Hepatocyte (in vitro differentiated cells): Measurements from ENCODE around the gene SLMAP. TPM values are rescaled to one million over a fixed set of nuclear protein-coding genes. Genes with fewer than 3 reads are reported as not detected.

ENCODE experiments used
- DNase-seq: peaks from one replicate; pipeline ENCODE4 v3.0.0-alpha.2; 2016; ENCODE audit warnings: low spot score
- H2AFZ ChIP-seq: fragments of 200-600 bp; sonication (generic); 2 replicates; pipeline ENCODE4 v1.6.0; 2016; ENCODE audit warnings: antibody characterized with exemption, mild to moderate bottlenecking
- H3K27ac ChIP-seq: fragments of 200-600 bp; sonication (generic); 2 replicates; pipeline ENCODE4 v1.5.1; 2016; ENCODE audit warnings: mild to moderate bottlenecking
- H3K27me3 ChIP-seq: fragments of 200-600 bp; sonication (generic); 2 replicates; pipeline ENCODE4 v1.6.1; 2016
- H3K36me3 ChIP-seq: fragments of 200-600 bp; sonication (generic); replicated peaks from 2 replicates; pipeline ENCODE4 v1.5.1; 2016; ENCODE audit warnings: low read depth; ENCODE audit not compliant: insufficient read depth
- H3K4me1 ChIP-seq: fragments of 200-600 bp; sonication (generic); 2 replicates; pipeline ENCODE4 v1.5.1; 2016; ENCODE audit warnings: mild to moderate bottlenecking, moderate library complexity; ENCODE audit not compliant: insufficient read depth
- H3K4me2 ChIP-seq: fragments of 200-600 bp; sonication (generic); 2 replicates; pipeline ENCODE4 v1.6.0; 2016
- H3K4me3 ChIP-seq: fragments of 200-600 bp; sonication (generic); 2 replicates; pipeline ENCODE4 v1.5.1; 2016; ENCODE audit warnings: mild to moderate bottlenecking
- H3K79me2 ChIP-seq: fragments of 200-600 bp; sonication (generic); 2 replicates; pipeline ENCODE4 v1.6.0; 2017; ENCODE audit warnings: mild to moderate bottlenecking
- H3K9me2 ChIP-seq: fragments of 200-600 bp; sonication (generic); replicated peaks from 2 replicates; pipeline ENCODE4 v1.6.0; 2017; ENCODE audit warnings: mild to moderate bottlenecking; ENCODE audit not compliant: insufficient read depth
- H3K9me3 ChIP-seq: fragments of 200-600 bp; sonication (generic); 2 replicates; pipeline ENCODE4 v1.5.1; 2016; ENCODE audit warnings: low read depth, mild to moderate bottlenecking
- H4K20me1 ChIP-seq: fragments of 200-600 bp; sonication (generic); 2 replicates; pipeline ENCODE4 v1.6.0; 2016; ENCODE audit warnings: mild to moderate bottlenecking; ENCODE audit not compliant: insufficient read depth, poor library complexity, severe bottlenecking
- CTCF ChIP-seq: fragments of 200-600 bp; sonication (generic); IDR thresholded peaks from 2 replicates; pipeline ENCODE4 v1.5.1; 2016; ENCODE audit warnings: antibody characterized with exemption, mild to moderate bottlenecking; ENCODE audit not compliant: poor library complexity
- EZH2 ChIP-seq: fragments of 200-600 bp; sonication (generic); IDR thresholded peaks from 2 replicates; pipeline ENCODE4 v1.6.1; 2016; ENCODE audit warnings: antibody characterized with exemption, mild to moderate bottlenecking, borderline replicate concordance
- EZH2phosphoT487 ChIP-seq: fragments of 200-600 bp; sonication (generic); IDR thresholded peaks from one replicate; pipeline ENCODE4 v1.6.1; 2018; ENCODE audit warnings: antibody characterized with exemption, mild to moderate bottlenecking, low read depth, moderate library complexity; ENCODE audit not compliant: unreplicated experiment, severe bottlenecking
- WGBS: methylation state at CpG from one replicate; pipeline ENCODE4 v1.1.6; 2016; ENCODE audit warnings: low lambda C conversion rate; ENCODE audit errors: missing lambda C conversion rate; 5-methylcytosine and 5-hydroxymethylcytosine counted together
- polyA plus RNA-seq: library from polyadenylated mRNA; unstranded; fragments of >200 nt; fragmentation: Nextera tagmentation; extraction: Ambion mirVana; gene quantifications from 2 replicates; pipeline ENCODE4 v1.2.1, GENCODE V29; 2016
- total RNA-seq: library from RNA; depleted of rRNA; stranded (reverse); fragments of >200 nt; gene quantifications from 2 replicates; pipeline ENCODE4 v1.2.3, GENCODE V29; 2014

The SLMAP gene
- total and polyA plus RNA-seq, 2 experiments from 2014 or later: 22.8 to 46.0 TPM

DNA sequence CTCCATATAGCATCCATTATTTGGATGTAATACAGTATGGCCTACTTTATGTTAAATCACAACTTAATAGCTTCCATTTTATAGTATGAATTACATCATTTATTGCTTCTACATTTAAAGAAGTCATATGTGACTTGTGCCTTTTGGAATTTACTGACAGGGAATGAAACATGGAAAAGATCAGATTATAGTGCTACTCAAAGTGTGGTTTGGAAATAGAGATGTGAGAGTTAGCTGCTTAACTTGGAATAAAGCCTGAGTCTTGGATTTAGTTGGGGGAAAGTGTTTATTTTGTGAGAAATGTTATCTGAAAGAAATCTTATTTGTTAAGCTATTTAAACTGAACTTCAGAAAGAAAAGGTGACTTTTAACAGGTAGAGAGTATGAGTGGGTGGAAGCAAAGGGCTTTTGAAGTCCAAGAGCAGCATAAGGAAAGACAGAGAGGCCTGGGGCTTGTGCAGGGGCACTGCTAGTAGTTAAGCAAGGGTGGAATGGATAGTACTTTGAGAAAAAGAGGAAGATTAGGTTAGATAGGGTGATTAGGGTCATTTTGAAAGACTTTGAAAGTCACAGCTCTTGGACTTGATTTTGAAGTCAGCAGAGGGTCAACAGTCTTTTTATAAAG lies 60.5 kb downstream of the SLMAP start:
- Histone ChIP-seq H3K4me1 (peaks cover 11% of the 10 kb centered on the region), H3K4me2 (no peak overlapping the region), H3K27me3 (no peaks in the 10 kb centered on the region), H2AFZ (no peak overlapping the region), H3K79me2 (peaks cover 98% of the 10 kb centered on the region), H3K36me3 (no peaks in the 10 kb centered on the region), H3K9me2 (no peaks in the 10 kb centered on the region), H3K4me3 (no peak overlapping the region), H4K20me1 (peaks cover 28% of the 10 kb centered on the region), H3K9me3 (no peaks in the 10 kb centered on the region), H3K27ac (no peak overlapping the region)
- no peak for TF ChIP-seq CTCF
- no peak for TF ChIP-seq EZH2phosphoT487
- TF ChIP-seq EZH2: no peak
- DNase-seq: no peak

DNA sequence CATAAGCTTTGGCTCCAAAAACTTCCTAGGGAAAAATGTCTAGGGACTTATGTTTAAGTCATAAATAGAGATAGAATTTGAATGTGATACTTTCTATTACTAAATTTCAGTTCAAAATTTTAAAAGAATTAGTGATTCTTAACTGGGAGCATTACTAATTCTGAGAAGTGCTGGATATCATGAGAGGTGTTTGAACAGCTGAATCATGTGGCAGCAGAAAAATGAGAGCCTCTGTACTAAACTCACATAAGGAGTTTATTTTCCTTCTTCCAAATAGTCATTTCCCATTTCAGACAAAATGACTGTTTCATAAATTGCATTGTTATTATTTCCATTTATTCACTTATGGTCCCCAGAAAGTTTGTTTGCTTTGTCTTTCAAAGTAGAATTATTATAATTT lies 62.7 kb downstream of the SLMAP start:
- DNase-seq: no peak
- Histone ChIP-seq H3K4me3 (no peak overlapping the region), H3K79me2 (peaks cover 87% of the 10 kb centered on the region), H2AFZ (no peak overlapping the region), H4K20me1 (peaks cover 28% of the 10 kb centered on the region), H3K4me2 (no peak overlapping the region), H3K9me2 (no peaks in the 10 kb centered on the region), H3K27ac (no peak overlapping the region), H3K27me3 (no peaks in the 10 kb centered on the region), H3K36me3 (no peaks in the 10 kb centered on the region), H3K9me3 (no peaks in the 10 kb centered on the region), H3K4me1 (peaks cover 11% of the 10 kb centered on the region)
- TF ChIP-seq EZH2: no peak
- TF ChIP-seq CTCF: no peak
- TF ChIP-seq EZH2phosphoT487: no peak

- H2AFZ ChIP-seq: no peak overlapping the region
- H3K9me2 ChIP-seq: no peaks in the 10 kb centered on the region
- no peak overlapping the region for H3K4me3 ChIP-seq
- H3K9me3 ChIP-seq: no peaks in the 10 kb centered on the region
- H3K4me1 ChIP-seq: peaks cover 11% of the 10 kb centered on the region
- 74% methylated on average over 6 of the region's 6 CpGs for WGBS
- H3K27ac ChIP-seq: no peak overlapping the region
- H3K79me2 ChIP-seq: peaks cover 83% of the 10 kb centered on the region
- peaks cover 24% of the 10 kb centered on the region for H4K20me1 ChIP-seq
- H3K36me3 ChIP-seq: no peaks in the 10 kb centered on the region
- peak; percentile 8 for DNase-seq
- TF ChIP-seq EZH2: no peak
- TF ChIP-seq EZH2phosphoT487: no peak
- TF ChIP-seq CTCF: no peak
- no peaks in the 10 kb centered on the region for H3K27me3 ChIP-seq
- H3K4me2 ChIP-seq: no peak overlapping the region
Measured at GRCh38 chr3:57820479-57820878, 64.4 kb downstream of the SLMAP start.

DNA sequence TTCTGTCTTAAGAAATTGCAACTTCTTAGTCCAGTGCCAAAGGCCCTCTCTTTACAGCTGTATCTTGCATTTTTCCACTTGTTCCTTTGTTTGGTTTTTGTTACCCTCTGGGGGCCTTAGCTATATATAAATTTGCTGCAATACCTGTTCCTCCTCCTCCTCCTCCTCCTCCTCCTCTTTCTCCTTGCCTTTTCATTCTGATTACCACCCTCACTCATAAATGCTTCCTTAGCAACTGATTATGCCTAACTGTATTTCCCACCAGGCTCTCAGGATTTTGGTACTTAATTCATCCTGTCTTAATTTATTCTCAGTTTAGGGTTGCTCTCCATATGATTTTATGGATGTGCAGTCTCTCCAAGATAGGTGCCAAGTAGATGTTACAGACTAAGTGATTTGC lies 65.7 kb downstream of the SLMAP start:
- Histone ChIP-seq H2AFZ (no peak overlapping the region), H4K20me1 (peaks cover 21% of the 10 kb centered on the region), H3K9me3 (no peaks in the 10 kb centered on the region), H3K27me3 (no peaks in the 10 kb centered on the region), H3K4me2 (no peak overlapping the region), H3K4me1 (peaks cover 10% of the 10 kb centered on the region), H3K36me3 (no peaks in the 10 kb centered on the region), H3K27ac (no peak overlapping the region), H3K9me2 (no peaks in the 10 kb centered on the region), H3K4me3 (no peak overlapping the region), H3K79me2 (peaks cover 81% of the 10 kb centered on the region)
- DNase-seq: no peak
- no peak for TF ChIP-seq EZH2phosphoT487
- no peak for TF ChIP-seq EZH2
- no peak for TF ChIP-seq CTCF
